ENCODE data around the gene CLDN18.

The CLDN18 gene

DNA sequence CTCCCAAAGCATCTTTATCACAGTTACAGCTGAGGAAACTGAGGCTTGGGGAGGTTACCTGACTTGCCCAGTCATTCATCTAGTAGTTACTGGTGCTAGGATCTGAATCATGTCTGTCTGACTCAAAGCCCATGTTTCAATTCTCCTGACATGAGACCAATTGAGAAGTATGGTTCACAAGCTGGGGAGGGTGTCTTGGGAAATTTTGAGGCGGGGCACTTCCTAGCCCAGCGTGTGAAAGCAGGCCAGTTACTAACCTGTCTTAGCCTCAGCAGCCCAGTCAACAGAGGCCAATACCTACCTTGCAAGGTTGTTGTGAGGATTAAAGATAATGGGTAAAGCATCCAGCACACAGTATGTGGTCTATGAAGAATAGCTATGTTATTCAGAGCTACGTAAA lies 37.0 kb downstream of the CLDN18 start:
- Histone ChIP-seq H3K9me3 (ENCODE audit: low read depth, low read length) (no peaks in the 10 kb centered on the region), H3K36me3 (ENCODE audit: insufficient read depth, low read length) (no peaks in the 10 kb centered on the region), H3K27ac (no peak overlapping the region), H3K9ac (ENCODE audit: insufficient read length) (no peak overlapping the region), H3K4me3 (no peak overlapping the region)
- no peak for TF ChIP-seq POLR2AphosphoS5 (IDR thresholded peaks at IDR 0.05; ENCODE audit: borderline replicate concordance, low read depth, low read length)
- no peak for TF ChIP-seq FOXP2 (optimal IDR thresholded peaks at IDR 0.05; ENCODE audit: control extremely low read depth, extremely low read length, insufficient read depth)
- no peak for TF ChIP-seq EZH2 (IDR thresholded peaks at IDR 0.05)
- no peak for DNase-seq (ENCODE audit: low read depth, low spot score)

DNA sequence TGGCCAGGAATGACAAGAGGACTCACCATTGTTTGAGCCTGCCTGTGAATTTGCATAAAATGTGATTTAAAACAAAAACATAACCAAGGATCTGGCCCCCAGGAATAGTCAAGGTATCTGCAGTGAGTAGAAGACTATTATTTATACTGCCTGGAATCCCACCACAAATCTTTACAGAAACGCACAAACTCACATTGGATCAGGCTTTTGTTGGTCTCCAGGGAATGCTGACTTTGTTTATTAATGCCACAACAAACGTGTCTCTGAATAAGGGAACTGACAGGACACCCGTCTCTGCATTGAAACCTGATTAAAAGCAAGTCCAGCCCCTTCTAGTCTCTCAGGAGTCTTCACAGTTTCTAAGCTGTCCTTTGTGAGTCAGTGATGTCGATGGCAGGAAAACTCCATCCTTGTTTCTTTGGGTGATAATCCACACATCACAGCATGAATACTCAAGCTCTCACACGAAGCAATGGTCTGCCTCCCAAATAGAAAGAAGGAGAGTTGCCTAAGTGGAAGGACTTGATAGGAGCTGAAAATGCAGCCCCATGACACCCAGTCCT lies 37.7 kb downstream of the CLDN18 start:
- no peaks in the 10 kb centered on the region for H3K9me3 ChIP-seq (ENCODE audit: low read depth, low read length)
- no peaks in the 10 kb centered on the region for H3K36me3 ChIP-seq (ENCODE audit: insufficient read depth, low read length)
- no peak overlapping the region for H3K4me3 ChIP-seq
- no peak for DNase-seq (ENCODE audit: low read depth, low spot score)
- no peak overlapping the region for H3K9ac ChIP-seq (ENCODE audit: insufficient read length)
- TF ChIP-seq EZH2 (IDR thresholded peaks at IDR 0.05) = no peak
- TF ChIP-seq POLR2AphosphoS5 (IDR thresholded peaks at IDR 0.05; ENCODE audit: borderline replicate concordance, low read depth, low read length) = no peak
- no peak for TF ChIP-seq FOXP2 (optimal IDR thresholded peaks at IDR 0.05; ENCODE audit: control extremely low read depth, extremely low read length, insufficient read depth)
- H3K27ac ChIP-seq = no peak overlapping the region

DNA sequence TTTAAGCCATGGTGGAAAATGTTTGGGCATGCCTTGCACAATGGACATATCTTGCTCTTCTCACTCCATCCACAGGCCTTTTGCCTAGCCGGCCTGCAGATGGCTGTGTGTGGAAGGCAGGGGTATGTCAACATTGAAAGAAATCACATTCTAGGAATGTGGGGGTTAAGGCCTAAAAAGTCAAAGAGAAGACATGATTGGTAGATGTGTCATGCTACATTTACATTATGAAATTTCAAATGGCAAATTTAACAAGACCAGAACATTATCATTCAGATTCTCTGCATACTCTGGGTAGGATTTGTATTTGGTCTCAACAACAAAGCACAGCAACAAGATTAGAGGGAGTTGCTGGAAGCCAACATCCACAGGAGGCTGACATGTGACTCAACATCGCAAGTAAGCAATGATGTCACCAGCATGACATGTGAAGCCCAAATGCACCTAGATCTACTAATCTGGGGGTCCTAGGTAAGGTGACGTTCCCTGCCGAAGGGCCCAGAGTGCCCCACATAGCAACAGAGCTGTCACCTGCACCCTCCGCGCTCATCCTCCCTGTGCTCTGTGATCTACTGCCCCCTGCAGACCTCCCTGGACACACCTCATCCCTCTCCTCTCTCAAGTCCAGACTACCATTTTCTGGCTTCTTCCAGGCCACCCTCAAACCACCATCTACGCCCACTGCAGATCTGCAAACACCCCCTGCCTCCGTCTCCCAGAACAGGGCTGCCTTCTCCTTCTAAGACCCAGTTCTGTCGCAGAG lies 39.4 kb downstream of the CLDN18 start:
- Histone ChIP-seq H3K36me3 (ENCODE audit: insufficient read depth, low read length) (no peaks in the 10 kb centered on the region), H3K9me3 (ENCODE audit: low read depth, low read length) (no peaks in the 10 kb centered on the region), H3K27ac (no peak overlapping the region), H3K9ac (ENCODE audit: insufficient read length) (no peak overlapping the region), H3K4me3 (no peak overlapping the region)
- no peak for TF ChIP-seq FOXP2 (optimal IDR thresholded peaks at IDR 0.05; ENCODE audit: control extremely low read depth, extremely low read length, insufficient read depth)
- no peak for TF ChIP-seq POLR2AphosphoS5 (IDR thresholded peaks at IDR 0.05; ENCODE audit: borderline replicate concordance, low read depth, low read length)
- TF ChIP-seq EZH2 (IDR thresholded peaks at IDR 0.05) = no peak
- no peak for DNase-seq (ENCODE audit: low read depth, low spot score)

DNA sequence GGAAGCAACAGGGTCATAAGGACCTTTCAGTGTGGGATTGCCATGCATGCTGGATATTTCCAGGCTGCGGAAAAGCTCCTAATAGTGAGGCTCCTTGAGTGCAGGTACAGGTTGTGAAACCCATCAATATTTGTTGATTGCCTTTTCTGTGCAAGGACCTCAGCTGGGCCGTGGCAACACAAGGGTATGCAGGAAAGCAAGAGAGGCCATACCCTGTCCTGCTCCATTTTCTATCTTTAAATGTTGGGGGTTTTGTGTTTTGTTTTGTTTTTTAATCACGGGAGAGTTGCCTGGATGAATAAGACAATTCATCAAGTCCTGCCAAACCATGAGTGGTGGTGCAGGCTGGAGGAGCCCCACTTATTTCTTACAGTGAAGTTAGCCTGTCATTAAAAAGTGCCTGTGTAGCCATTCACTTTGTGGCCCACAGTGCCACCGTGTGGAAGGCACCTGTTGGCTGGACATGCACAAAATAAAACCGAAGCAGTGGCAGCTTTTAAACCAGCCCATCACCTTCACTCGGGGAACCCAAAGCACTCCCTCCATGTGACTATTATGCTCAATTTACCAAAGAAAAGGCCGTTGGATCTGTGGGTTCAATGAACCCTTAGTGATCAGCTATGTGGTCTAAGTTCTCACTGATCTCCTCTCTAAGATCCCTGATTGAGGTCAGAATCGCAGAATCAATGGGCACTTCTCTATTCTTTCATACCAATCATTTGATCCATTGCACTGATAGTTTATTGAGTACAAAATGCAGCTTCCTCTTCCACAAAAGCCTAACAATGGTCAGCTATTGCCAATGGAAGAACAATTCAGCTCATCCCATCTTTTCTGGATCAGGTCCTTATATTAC lies 42.2 kb downstream of the CLDN18 start:
- DNase-seq (ENCODE audit: low read depth, low spot score) = no peak
- H3K27ac ChIP-seq = no peak overlapping the region
- no peaks in the 10 kb centered on the region for H3K9me3 ChIP-seq (ENCODE audit: low read depth, low read length)
- no peaks in the 10 kb centered on the region for H3K36me3 ChIP-seq (ENCODE audit: insufficient read depth, low read length)
- TF ChIP-seq EZH2 (IDR thresholded peaks at IDR 0.05) (no peak), FOXP2 (optimal IDR thresholded peaks at IDR 0.05; ENCODE audit: control extremely low read depth, extremely low read length, insufficient read depth) (no peak), POLR2AphosphoS5 (IDR thresholded peaks at IDR 0.05; ENCODE audit: borderline replicate concordance, low read depth, low read length) (no peak)
- H3K9ac ChIP-seq (ENCODE audit: insufficient read length) = no peak overlapping the region
- no peak overlapping the region for H3K4me3 ChIP-seq

DNA sequence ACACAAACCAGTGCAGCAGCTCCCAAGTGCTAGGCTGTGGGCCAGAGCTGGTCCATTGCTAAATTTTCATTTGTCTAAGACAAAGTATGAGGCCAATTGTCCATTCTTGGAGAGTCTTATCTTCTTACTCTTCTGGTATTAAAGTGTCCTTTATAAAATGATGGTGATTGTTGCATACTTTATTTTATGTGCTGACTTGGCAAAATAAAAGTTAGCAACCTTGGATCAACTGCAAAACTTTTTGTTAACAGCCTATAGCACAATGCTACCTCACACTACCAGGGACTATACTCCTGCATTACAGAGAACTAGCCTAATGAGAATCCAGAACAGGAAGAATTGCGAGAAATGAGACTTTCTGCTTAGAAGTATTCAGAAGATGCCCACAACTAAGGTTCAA lies 44.1 kb downstream of the CLDN18 start:
- no peaks in the 10 kb centered on the region for H3K9me3 ChIP-seq (ENCODE audit: low read depth, low read length)
- TF ChIP-seq POLR2AphosphoS5 (IDR thresholded peaks at IDR 0.05; ENCODE audit: borderline replicate concordance, low read depth, low read length) (no peak), FOXP2 (optimal IDR thresholded peaks at IDR 0.05; ENCODE audit: control extremely low read depth, extremely low read length, insufficient read depth) (no peak), EZH2 (IDR thresholded peaks at IDR 0.05) (no peak)
- no peak for DNase-seq (ENCODE audit: low read depth, low spot score)
- no peak overlapping the region for H3K9ac ChIP-seq (ENCODE audit: insufficient read length)
- no peaks in the 10 kb centered on the region for H3K36me3 ChIP-seq (ENCODE audit: insufficient read depth, low read length)
- no peak overlapping the region for H3K4me3 ChIP-seq
- no peak overlapping the region for H3K27ac ChIP-seq

DNA sequence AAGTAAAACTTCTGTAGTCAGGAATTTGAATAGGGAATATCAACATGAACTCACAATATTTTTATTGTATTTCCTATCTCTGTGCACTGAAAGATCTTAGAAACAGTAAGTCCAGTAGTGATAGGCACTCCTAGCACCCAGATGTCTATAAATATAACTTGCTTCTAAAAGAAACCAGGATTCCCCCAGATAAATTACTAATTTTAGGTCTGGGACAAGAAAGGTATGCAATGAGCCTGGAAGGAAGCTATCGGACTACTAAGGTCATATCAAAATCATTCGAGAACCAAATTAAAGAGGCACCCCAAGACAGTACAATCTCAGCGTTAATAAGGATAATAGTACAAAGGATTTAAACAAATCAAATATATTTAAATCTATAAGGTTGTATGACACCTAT lies 47.4 kb downstream of the CLDN18 start:
- no peak overlapping the region for H3K9ac ChIP-seq (ENCODE audit: insufficient read length)
- TF ChIP-seq EZH2 (IDR thresholded peaks at IDR 0.05) (no peak), POLR2AphosphoS5 (IDR thresholded peaks at IDR 0.05; ENCODE audit: borderline replicate concordance, low read depth, low read length) (no peak), FOXP2 (optimal IDR thresholded peaks at IDR 0.05; ENCODE audit: control extremely low read depth, extremely low read length, insufficient read depth) (no peak)
- H3K9me3 ChIP-seq (ENCODE audit: low read depth, low read length) = no peaks in the 10 kb centered on the region
- no peaks in the 10 kb centered on the region for H3K36me3 ChIP-seq (ENCODE audit: insufficient read depth, low read length)
- no peak overlapping the region for H3K27ac ChIP-seq
- H3K4me3 ChIP-seq = no peak overlapping the region
- no peak for DNase-seq (ENCODE audit: low read depth, low spot score)

DNA sequence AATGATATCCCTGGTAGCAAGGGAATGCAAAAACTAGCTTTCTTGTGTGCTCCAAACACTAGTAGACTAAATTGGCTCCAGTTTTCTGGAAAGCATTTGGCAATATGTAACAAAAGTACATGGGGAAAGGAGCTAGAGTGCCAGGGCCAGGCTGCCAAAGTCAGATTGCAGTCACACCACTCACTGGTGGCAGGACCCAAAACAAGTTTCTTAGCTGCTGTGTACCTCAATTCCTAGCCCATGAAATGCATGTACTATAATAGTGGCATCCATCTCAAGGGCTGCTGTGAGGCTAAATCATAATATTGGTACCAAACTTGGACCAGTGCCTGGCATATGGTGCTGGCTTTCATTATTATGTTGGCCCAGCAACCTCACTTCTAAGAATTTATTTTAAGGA lies 49.3 kb downstream of the CLDN18 start:
- Histone ChIP-seq H3K9me3 (ENCODE audit: low read depth, low read length) (no peaks in the 10 kb centered on the region), H3K36me3 (ENCODE audit: insufficient read depth, low read length) (no peaks in the 10 kb centered on the region), H3K9ac (ENCODE audit: insufficient read length) (no peak overlapping the region), H3K4me3 (no peak overlapping the region), H3K27ac (no peak overlapping the region)
- DNase-seq (ENCODE audit: low read depth, low spot score) = no peak
- TF ChIP-seq EZH2 (IDR thresholded peaks at IDR 0.05) (no peak), POLR2AphosphoS5 (IDR thresholded peaks at IDR 0.05; ENCODE audit: borderline replicate concordance, low read depth, low read length) (no peak), FOXP2 (optimal IDR thresholded peaks at IDR 0.05; ENCODE audit: control extremely low read depth, extremely low read length, insufficient read depth) (no peak)

DNA sequence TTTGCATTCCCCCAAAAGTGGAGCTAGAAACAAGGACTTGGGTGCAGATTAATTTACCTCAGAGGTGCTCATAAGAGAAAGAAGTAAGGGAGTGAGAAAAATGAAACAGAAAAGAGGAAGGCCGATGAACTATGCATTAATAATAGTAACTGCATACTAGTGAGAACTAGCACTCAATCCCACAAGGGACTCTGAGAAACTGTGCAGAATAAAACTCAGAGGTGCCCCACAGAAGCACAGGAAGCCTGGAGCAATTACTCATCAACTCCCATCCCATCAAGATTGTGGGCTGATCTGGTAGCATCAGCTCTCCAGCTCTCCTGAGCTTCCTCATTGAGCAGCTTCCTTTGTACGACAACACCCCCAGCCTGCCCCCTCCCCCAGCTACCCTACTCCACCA lies 50.8 kb downstream of the CLDN18 start:
- TF ChIP-seq FOXP2 (optimal IDR thresholded peaks at IDR 0.05; ENCODE audit: control extremely low read depth, extremely low read length, insufficient read depth) (no peak), POLR2AphosphoS5 (IDR thresholded peaks at IDR 0.05; ENCODE audit: borderline replicate concordance, low read depth, low read length) (no peak), EZH2 (IDR thresholded peaks at IDR 0.05) (no peak)
- H3K9me3 ChIP-seq (ENCODE audit: low read depth, low read length) = no peaks in the 10 kb centered on the region
- DNase-seq (ENCODE audit: low read depth, low spot score) = no peak
- H3K9ac ChIP-seq (ENCODE audit: insufficient read length) = no peak overlapping the region
- H3K4me3 ChIP-seq = no peak overlapping the region
- H3K27ac ChIP-seq = no peak overlapping the region
- H3K36me3 ChIP-seq (ENCODE audit: insufficient read depth, low read length) = no peaks in the 10 kb centered on the region
